Measurements from ENCODE around the gene ZNF541.

DNA sequence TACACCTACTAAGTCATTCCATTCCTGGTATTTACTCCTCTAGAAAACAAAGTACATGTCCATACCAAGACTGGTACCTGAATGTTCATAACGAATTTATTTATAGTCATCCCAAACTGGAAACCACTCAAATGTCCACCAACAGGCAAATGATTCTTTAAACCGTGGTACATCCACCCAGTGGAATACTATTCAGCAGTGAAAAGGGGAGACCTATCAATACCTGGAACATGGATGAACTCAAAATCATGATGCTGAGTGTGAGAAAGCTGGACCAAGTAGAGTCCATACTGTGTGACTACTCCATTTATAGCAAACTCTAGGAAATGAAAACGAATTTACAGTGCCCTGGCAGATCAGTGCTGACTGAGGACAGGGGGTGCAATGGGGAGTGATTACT is 46.1 kb downstream of the ZNF541 start:
- TF ChIP-seq POLR2A (IDR thresholded peaks at IDR 0.05) (no peak), POLR2AphosphoS5 (IDR thresholded peaks at IDR 0.05) (no peak), EP300 (IDR thresholded peaks at IDR 0.05) (no peak)
- TF ChIP-seq, protein P1, sequence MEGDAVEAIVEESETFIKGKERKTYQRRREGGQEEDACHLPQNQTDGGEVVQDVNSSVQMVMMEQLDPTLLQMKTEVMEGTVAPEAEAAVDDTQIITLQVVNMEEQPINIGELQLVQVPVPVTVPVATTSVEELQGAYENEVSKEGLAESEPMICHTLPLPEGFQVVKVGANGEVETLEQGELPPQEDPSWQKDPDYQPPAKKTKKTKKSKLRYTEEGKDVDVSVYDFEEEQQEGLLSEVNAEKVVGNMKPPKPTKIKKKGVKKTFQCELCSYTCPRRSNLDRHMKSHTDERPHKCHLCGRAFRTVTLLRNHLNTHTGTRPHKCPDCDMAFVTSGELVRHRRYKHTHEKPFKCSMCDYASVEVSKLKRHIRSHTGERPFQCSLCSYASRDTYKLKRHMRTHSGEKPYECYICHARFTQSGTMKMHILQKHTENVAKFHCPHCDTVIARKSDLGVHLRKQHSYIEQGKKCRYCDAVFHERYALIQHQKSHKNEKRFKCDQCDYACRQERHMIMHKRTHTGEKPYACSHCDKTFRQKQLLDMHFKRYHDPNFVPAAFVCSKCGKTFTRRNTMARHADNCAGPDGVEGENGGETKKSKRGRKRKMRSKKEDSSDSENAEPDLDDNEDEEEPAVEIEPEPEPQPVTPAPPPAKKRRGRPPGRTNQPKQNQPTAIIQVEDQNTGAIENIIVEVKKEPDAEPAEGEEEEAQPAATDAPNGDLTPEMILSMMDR (IDR thresholded peaks at IDR 0.05) = no peak

Measured in upper lobe of left lung (tissue), 4 donors.